PC-9 (cell line): Measurements from ENCODE around the gene KRT79. TPM values are rescaled to one million over a fixed set of nuclear protein-coding genes. Genes with fewer than 3 reads are reported as not detected.

Source experiments
- BruUV-seq: library from RNA; stranded (reverse); fragments of 400-500 nt; replicated peaks from 2 replicates; lab custom pipeline; 2021; lab: Mats Ljungman, UMichigan
- CTCF ChIA-PET: fragments of 300-600 bp; sonication (Branson Sonifier 250); formaldehyde crosslinking; loops from one replicate; lab custom pipeline; 2022; ENCODE audit warnings: antibody characterized with exemption; lab: Charles Lee
- POLR2A ChIA-PET: fragments of 300-600 bp; sonication (Branson Sonifier 250); formaldehyde crosslinking; loops from one replicate; lab custom pipeline; 2022; ENCODE audit warnings: antibody characterized with exemption; ENCODE audit not compliant: unreplicated experiment; lab: Charles Lee
- DNase-seq, 2 experiments: peaks; one replicate each; pipeline versions ENCODE4 v3.0.0 to v3.0.0-alpha.2; 2015 to 2022; ENCODE audit warnings: mixed read lengths in 1 of 2
- H2AFZ ChIP-seq: fragments of 200-600 bp; sonication (generic); 2 replicates; pipeline ENCODE4 v1.8.1; 2017; ENCODE audit warnings: antibody characterized with exemption
- H3F3A ChIP-seq: fragments of 200-600 bp; sonication (generic); 2 replicates; pipeline ENCODE4 v1.8.1; 2017; ENCODE audit warnings: antibody characterized with exemption, mild to moderate bottlenecking, low read depth; ENCODE audit not compliant: insufficient read depth
- H3K27ac ChIP-seq: fragments of 200-600 bp; sonication (generic); 2 replicates; pipeline ENCODE4 v1.6.1; 2016; ENCODE audit warnings: mixed run types
- H3K27me3 ChIP-seq: fragments of 200-600 bp; sonication (generic); 2 replicates; pipeline ENCODE4 v1.6.1; 2016; ENCODE audit warnings: low read depth, mixed run types; ENCODE audit not compliant: insufficient read depth
- H3K36me3 ChIP-seq: fragments of 200-600 bp; sonication (generic); 2 replicates; pipeline ENCODE4 v1.6.1; 2016; ENCODE audit warnings: low read depth, mixed run types
- H3K4me1 ChIP-seq: fragments of 200-600 bp; sonication (generic); replicated peaks from 2 replicates; pipeline ENCODE4 v1.6.1; 2016; ENCODE audit warnings: mixed run types; ENCODE audit not compliant: insufficient read depth
- H3K4me2 ChIP-seq: fragments of 200-600 bp; sonication (generic); 2 replicates; pipeline ENCODE4 v1.6.1; 2017; ENCODE audit warnings: mixed run types
- H3K4me3 ChIP-seq: fragments of 200-600 bp; sonication (generic); 2 replicates; pipeline ENCODE4 v1.6.1; 2016; ENCODE audit warnings: mixed run types
- H3K79me2 ChIP-seq: fragments of 200-600 bp; sonication (generic); 2 replicates; pipeline ENCODE4 v1.6.1; 2017; ENCODE audit warnings: low read depth, mixed run types
- H3K9me2 ChIP-seq: fragments of 200-600 bp; sonication (generic); 2 replicates; pipeline ENCODE4 v1.8.1; 2017; ENCODE audit warnings: mild to moderate bottlenecking; ENCODE audit not compliant: insufficient read depth
- H3K9me3 ChIP-seq: fragments of 200-600 bp; sonication (generic); 2 replicates; pipeline ENCODE4 v1.8.1; 2016; ENCODE audit warnings: low read depth; ENCODE audit not compliant: insufficient read depth
- H4K20me1 ChIP-seq: fragments of 200-600 bp; sonication (generic); 2 replicates; pipeline ENCODE4 v1.8.1; 2017; ENCODE audit not compliant: insufficient read depth
- EZH2 ChIP-seq: fragments of 200-600 bp; sonication (generic); IDR thresholded peaks from 2 replicates; pipeline ENCODE4 v1.8.0; 2017; ENCODE audit warnings: antibody characterized with exemption, low read depth
- intact Hi-C: fragments of 100-400 bp; cut with micrococcal nuclease; formaldehyde crosslinking; loops from one replicate; pipeline ENCODE4 v1.10.0; 2022; ENCODE audit not compliant: unreplicated experiment
- total RNA-seq: library from RNA; stranded (reverse); gene quantifications from 2 replicates; pipeline ENCODE4 v1.2.3, GENCODE V29; 2021
- TF ChIP-seq, protein P1 (sequence below): fragments of 200-600 bp; sonication (generic); conservative IDR thresholded peaks from 2 replicates; pipeline ENCODE4 v1.6.1; 2017; ENCODE audit warnings: mixed run types, antibody characterized with exemption, mild to moderate bottlenecking, moderate library complexity

KRT79 gene
- total RNA-seq, 1 experiment from 2014 or later = 0.28 TPM

DNA sequence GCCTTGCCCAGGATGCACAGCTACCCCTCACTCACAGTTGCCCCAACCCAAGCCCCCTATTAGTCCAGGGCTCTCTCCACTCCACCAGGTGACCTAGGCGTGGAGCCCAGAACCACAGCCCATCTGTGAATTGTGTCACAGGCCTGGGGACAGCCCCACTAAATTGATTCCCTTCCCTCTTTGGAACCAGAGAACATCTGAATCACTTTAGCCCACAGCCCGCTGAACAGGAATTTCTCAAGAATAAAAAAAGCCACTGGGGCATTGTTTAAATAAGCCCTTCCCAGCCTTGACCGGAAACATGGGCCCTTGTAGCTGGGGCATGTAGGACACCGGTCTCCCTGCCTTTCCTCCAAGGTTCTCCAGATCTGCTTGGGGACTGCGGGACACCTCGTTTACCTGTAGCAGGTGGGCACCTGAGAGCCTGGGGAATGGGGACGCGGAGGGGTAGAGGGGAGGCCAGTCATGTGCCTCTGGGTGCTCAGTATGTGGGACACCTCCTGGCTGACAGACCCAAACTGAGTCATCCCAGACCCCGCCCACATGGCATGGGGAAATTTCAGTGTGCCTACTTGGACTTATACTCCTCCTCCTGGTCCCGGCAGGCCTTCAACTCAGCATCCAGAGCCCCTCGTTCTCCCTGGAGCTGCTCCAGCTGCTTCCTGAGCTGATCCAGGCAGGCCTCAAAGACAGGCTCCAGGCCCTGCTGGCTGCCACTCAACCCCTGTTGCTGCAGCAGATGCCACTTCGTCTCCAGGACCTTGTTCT lies 13.4 kb upstream of the KRT79 start:
- Histone ChIP-seq H3K9me2 (no peaks in the 10 kb centered on the region), H4K20me1 (no peaks in the 10 kb centered on the region), H3K9me3 (no peaks in the 10 kb centered on the region; the same call in 1 of the 2 replicates), H3K4me1 (peaks cover 34% of the 10 kb centered on the region), H3F3A (peaks cover 22% of the 10 kb centered on the region), H3K4me2 (peak overlapping the region; percentile 70), H3K27ac (peak overlapping the region; percentile 82), H2AFZ (peak overlapping the region; percentile 75), H3K4me3 (peak overlapping the region; percentile 31; the same call in 1 of the 2 replicates), H3K36me3 (no peaks in the 10 kb centered on the region), H3K79me2 (no peaks in the 10 kb centered on the region), H3K27me3 (no peaks in the 10 kb centered on the region)
- TF ChIP-seq, protein P1, sequence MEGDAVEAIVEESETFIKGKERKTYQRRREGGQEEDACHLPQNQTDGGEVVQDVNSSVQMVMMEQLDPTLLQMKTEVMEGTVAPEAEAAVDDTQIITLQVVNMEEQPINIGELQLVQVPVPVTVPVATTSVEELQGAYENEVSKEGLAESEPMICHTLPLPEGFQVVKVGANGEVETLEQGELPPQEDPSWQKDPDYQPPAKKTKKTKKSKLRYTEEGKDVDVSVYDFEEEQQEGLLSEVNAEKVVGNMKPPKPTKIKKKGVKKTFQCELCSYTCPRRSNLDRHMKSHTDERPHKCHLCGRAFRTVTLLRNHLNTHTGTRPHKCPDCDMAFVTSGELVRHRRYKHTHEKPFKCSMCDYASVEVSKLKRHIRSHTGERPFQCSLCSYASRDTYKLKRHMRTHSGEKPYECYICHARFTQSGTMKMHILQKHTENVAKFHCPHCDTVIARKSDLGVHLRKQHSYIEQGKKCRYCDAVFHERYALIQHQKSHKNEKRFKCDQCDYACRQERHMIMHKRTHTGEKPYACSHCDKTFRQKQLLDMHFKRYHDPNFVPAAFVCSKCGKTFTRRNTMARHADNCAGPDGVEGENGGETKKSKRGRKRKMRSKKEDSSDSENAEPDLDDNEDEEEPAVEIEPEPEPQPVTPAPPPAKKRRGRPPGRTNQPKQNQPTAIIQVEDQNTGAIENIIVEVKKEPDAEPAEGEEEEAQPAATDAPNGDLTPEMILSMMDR = no peak; the same call in 1 of the 2 replicates
- no peak for TF ChIP-seq EZH2
- ChIA-PET POLR2A (interaction anchor here (0.5 kb wide), 1 partner anchor 43 kb away, joined by 3 read pairs; no protein-coding TSS in a partner anchor), CTCF (interaction anchor here (0.6 to 0.9 kb wide), 2 partner anchors 32 to 475 kb away, joined by 3 read pairs; no protein-coding TSS in a partner anchor)
- peak; percentile 87 to 89 for DNase-seq
- intact Hi-C loops = no loop called here
- TSS peak; percentile 83 for BruUV-seq

DNA sequence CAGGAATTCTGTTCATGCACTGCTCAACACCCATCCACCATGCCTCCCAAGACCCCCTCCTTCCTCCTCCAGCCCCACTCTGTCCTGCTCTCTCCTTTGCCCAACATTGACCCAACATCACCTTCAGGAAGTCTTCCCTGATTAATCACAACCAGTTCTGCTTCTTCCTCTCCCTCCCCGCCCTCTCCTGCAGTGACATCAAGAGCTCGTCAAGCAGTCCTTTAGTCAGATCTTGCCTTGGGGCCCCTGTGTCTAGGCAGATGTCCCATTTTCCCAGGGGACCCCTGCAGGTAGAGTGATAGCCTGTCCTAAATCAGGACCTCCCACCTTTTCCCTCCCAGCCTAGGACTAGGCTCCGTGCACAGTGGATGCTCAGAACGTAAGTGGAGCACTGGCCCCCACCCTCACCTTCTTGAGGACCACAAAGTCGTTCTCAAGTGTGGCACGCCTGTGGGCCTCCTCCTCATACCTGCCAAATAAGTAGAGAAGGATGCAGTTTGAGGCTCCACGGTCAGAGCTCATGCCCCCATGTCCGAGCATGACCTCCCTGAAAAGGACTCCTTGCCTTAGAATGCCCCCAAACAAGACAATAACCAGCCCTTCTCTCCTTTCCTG lies 12.4 kb upstream of the KRT79 start:
- Histone ChIP-seq H3K79me2 (no peaks in the 10 kb centered on the region), H2AFZ (no peak overlapping the region), H3K36me3 (no peaks in the 10 kb centered on the region), H3K4me2 (peak overlapping the region; percentile 70), H3K27me3 (no peaks in the 10 kb centered on the region), H3K27ac (peak overlapping the region; percentile 82), H3K4me1 (peaks cover 34% of the 10 kb centered on the region), H4K20me1 (no peaks in the 10 kb centered on the region), H3F3A (peaks cover 22% of the 10 kb centered on the region), H3K4me3 (no peak overlapping the region), H3K9me2 (no peaks in the 10 kb centered on the region), H3K9me3 (no peaks in the 10 kb centered on the region; the same call in 1 of the 2 replicates)
- intact Hi-C loops = no loop called here
- no TSS peak for BruUV-seq
- peak in 1 of 2 experiments; percentile 57 for DNase-seq
- ChIA-PET CTCF (no interaction called here), POLR2A (interaction anchor here (0.5 to 0.9 kb wide), 2 partner anchors 42 to 698 kb away, joined by 3 to 5 read pairs; no protein-coding TSS in a partner anchor)
- TF ChIP-seq, protein P1 = no peak
- no peak for TF ChIP-seq EZH2

DNA sequence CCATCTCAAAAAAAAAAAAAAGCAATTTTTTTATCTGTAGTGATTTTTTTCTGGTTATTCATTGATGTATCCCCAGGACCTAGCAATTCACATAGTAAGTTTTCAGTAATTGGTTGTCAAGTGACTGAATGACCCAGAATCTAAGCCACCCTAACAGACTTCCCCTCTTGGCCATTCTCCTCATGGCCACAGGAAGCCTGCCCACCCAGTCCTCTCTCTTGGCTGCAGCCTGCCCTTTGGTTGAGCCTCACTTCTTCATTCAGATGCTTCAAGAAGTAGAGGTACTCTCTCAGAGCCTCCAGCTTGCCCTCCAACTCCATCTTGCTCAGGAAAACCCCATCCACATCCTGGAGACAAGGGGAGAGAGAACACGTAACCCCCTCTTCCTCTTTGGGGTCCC lies 11.8 kb upstream of the KRT79 start:
- Histone ChIP-seq H3K9me2 (no peaks in the 10 kb centered on the region), H3K27ac (no peak overlapping the region), H4K20me1 (no peaks in the 10 kb centered on the region), H3K4me3 (no peak overlapping the region), H2AFZ (no peak overlapping the region), H3K79me2 (no peaks in the 10 kb centered on the region), H3K36me3 (no peaks in the 10 kb centered on the region), H3K9me3 (no peaks in the 10 kb centered on the region; the same call in 1 of the 2 replicates), H3K4me1 (peaks cover 34% of the 10 kb centered on the region), H3K4me2 (peak overlapping the region; percentile 70), H3K27me3 (no peaks in the 10 kb centered on the region), H3F3A (peaks cover 22% of the 10 kb centered on the region)
- DNase-seq = no peak
- POLR2A ChIA-PET = interaction anchor here (0.6 to 0.9 kb wide), 2 partner anchors 697 to 782 kb away, joined by 5 to 14 read pairs; no protein-coding TSS in a partner anchor
- CTCF ChIA-PET = no interaction called here
- TF ChIP-seq EZH2 = no peak
- TF ChIP-seq, protein P1 = no peak
- intact Hi-C loops = no loop called here
- no TSS peak for BruUV-seq
